Neural cell (in vitro differentiated cells): ENCODE data around the gene IL10RA. TPM values are rescaled to one million over a fixed set of nuclear protein-coding genes. Genes with fewer than 3 reads are reported as not detected.

Experiments
- H2AFZ ChIP-seq: fragments of 200-600, 300-800 bp; sonication (generic), shearing (Covaris generic); 2 replicates; pipeline ENCODE4 v1.6.0; 2014; ENCODE audit warnings: low read depth, mild to moderate bottlenecking, antibody characterized with exemption, low read length, moderate library complexity
- H3F3A ChIP-seq: fragments of 200-600 bp; shearing (Covaris generic); 2 replicates; pipeline ENCODE4 v1.6.1; 2016; ENCODE audit warnings: mild to moderate bottlenecking, moderate library complexity, mixed read lengths, antibody characterized with exemption, low read length; ENCODE audit not compliant: insufficient read depth, poor library complexity, severe bottlenecking
- H3K27ac ChIP-seq: fragments of 200-600, 300-800 bp; sonication (generic), shearing (Covaris generic); 2 replicates; pipeline ENCODE4 v1.5.1; 2014; ENCODE audit warnings: mild to moderate bottlenecking, low read length, moderate library complexity
- H3K27me3 ChIP-seq: fragments of 300-800, 200-600 bp; sonication (generic), shearing (Covaris generic); 2 replicates; pipeline ENCODE4 v1.6.0; 2014; ENCODE audit warnings: mild to moderate bottlenecking, low read depth, low read length, moderate library complexity; ENCODE audit not compliant: insufficient read depth
- H3K36me3 ChIP-seq: fragments of 300-800, 200-600 bp; sonication (generic), shearing (Covaris generic); 2 replicates; pipeline ENCODE4 v1.5.1; 2014; ENCODE audit warnings: mild to moderate bottlenecking, antibody characterized with exemption, low read length, moderate library complexity; ENCODE audit not compliant: insufficient read depth
- H3K4me2 ChIP-seq: fragments of 300-800, 200-600 bp; sonication (generic), shearing (Covaris generic); 2 replicates; pipeline ENCODE4 v1.6.0; 2014; ENCODE audit warnings: mild to moderate bottlenecking, low read length
- H3K4me3 ChIP-seq: fragments of 300-800, 200-600 bp; sonication (generic), shearing (Covaris generic); 2 replicates; pipeline ENCODE4 v1.5.1; 2014; ENCODE audit warnings: mild to moderate bottlenecking, low read length, moderate library complexity
- H3K79me2 ChIP-seq: fragments of 200-600 bp; shearing (Covaris generic); replicated peaks from 2 replicates; pipeline ENCODE4 v1.6.0; 2014; ENCODE audit warnings: mild to moderate bottlenecking, low read length, moderate library complexity; ENCODE audit not compliant: insufficient read depth
- H3K9ac ChIP-seq: fragments of 300-800, 200-600 bp; sonication (generic), shearing (Covaris generic); 2 replicates; pipeline ENCODE4 v1.6.1; 2016; ENCODE audit warnings: mild to moderate bottlenecking, low read length, mixed read lengths
- H3K9me2 ChIP-seq: fragments of 200-600 bp; shearing (Covaris generic); 2 replicates; pipeline ENCODE4 v1.6.1; 2016; ENCODE audit warnings: mild to moderate bottlenecking, low read length, mixed read lengths; ENCODE audit not compliant: insufficient read depth
- H3K9me3 ChIP-seq: fragments of 200-600, 300-800 bp; sonication (generic), shearing (Covaris generic); 2 replicates; pipeline ENCODE4 v1.6.1; 2016; ENCODE audit warnings: mild to moderate bottlenecking, mixed run types, low read length, moderate library complexity, mixed read lengths
- H4K20me1 ChIP-seq: fragments of 200-600 bp; shearing (Covaris generic); 2 replicates; pipeline ENCODE4 v1.6.1; 2016; ENCODE audit warnings: mild to moderate bottlenecking, mixed run types; ENCODE audit not compliant: insufficient read depth
- EP300 ChIP-seq: fragments of 450-650 bp; conservative IDR thresholded peaks from 2 replicates; pipeline ENCODE4 v1.6.1; 2014; ENCODE audit warnings: antibody characterized with exemption, mild to moderate bottlenecking, moderate library complexity; ENCODE audit not compliant: poor library complexity, severe bottlenecking
- EZH2 ChIP-seq: fragments of 200-600, 300-800 bp; shearing (Covaris generic), sonication (generic); IDR thresholded peaks from 2 replicates; pipeline ENCODE4 v1.6.1; 2014; ENCODE audit warnings: antibody characterized with exemption, low read length, borderline replicate concordance, mild to moderate bottlenecking; ENCODE audit not compliant: insufficient read depth, poor library complexity, severe bottlenecking
- MXI1 ChIP-seq: fragments of 450-650 bp; conservative IDR thresholded peaks from 2 replicates; pipeline ENCODE4 v1.6.1; 2014; ENCODE audit warnings: antibody characterized with exemption, mild to moderate bottlenecking; ENCODE audit not compliant: poor library complexity, severe bottlenecking
- POLR2AphosphoS5 ChIP-seq: IDR thresholded peaks from 2 replicates; pipeline ENCODE4 v1.6.1; 2012
- RAD21 ChIP-seq: fragments of 450-650 bp; conservative IDR thresholded peaks from 2 replicates; pipeline ENCODE4 v1.6.1; 2014; ENCODE audit warnings: antibody characterized with exemption, mild to moderate bottlenecking, moderate library complexity
- SMC3 ChIP-seq: fragments of 450-650 bp; conservative IDR thresholded peaks from 2 replicates; pipeline ENCODE4 v1.6.1; 2014; ENCODE audit warnings: antibody characterized with exemption, mild to moderate bottlenecking, moderate library complexity; ENCODE audit not compliant: poor library complexity
- TAF1 ChIP-seq: IDR thresholded peaks from 2 replicates; pipeline ENCODE4 v1.6.1; 2012; ENCODE audit warnings: low read depth
- polyA plus RNA-seq: library from polyadenylated mRNA; depleted of rRNA; stranded (reverse); fragments of >200 nt; gene quantifications from 2 replicates; pipeline ENCODE4 v1.2.3, GENCODE V29; 2014
- TF ChIP-seq, protein P1 (sequence below): fragments of 450-650 bp; IDR thresholded peaks from 2 replicates; pipeline ENCODE4 v1.5.1; 2014; ENCODE audit warnings: antibody characterized with exemption, mild to moderate bottlenecking, moderate library complexity; ENCODE audit not compliant: poor library complexity, severe bottlenecking
- TF ChIP-seq, protein P2 (sequence below): IDR thresholded peaks from 2 replicates; pipeline ENCODE4 v1.6.1; 2012; ENCODE audit warnings: borderline replicate concordance

IL10RA gene
- polyA plus RNA-seq, 1 donor from 2014 or later = 1.1 TPM

GRCh38 chr11:117996058-117996457, 9.9 kb downstream of the IL10RA start:
- Histone ChIP-seq H3K36me3 (no peaks in the 10 kb centered on the region), H3K4me3 (no peak overlapping the region), H3K27ac (no peak overlapping the region), H4K20me1 (no peaks in the 10 kb centered on the region), H3F3A (no peaks in the 10 kb centered on the region), H3K27me3 (no peaks in the 10 kb centered on the region), H3K9me2 (no peaks in the 10 kb centered on the region), H2AFZ (no peak overlapping the region), H3K4me2 (no peak overlapping the region), H3K9ac (no peak overlapping the region), H3K79me2 (no peaks in the 10 kb centered on the region), H3K9me3 (no peaks in the 10 kb centered on the region)
- TF ChIP-seq, protein P1, sequence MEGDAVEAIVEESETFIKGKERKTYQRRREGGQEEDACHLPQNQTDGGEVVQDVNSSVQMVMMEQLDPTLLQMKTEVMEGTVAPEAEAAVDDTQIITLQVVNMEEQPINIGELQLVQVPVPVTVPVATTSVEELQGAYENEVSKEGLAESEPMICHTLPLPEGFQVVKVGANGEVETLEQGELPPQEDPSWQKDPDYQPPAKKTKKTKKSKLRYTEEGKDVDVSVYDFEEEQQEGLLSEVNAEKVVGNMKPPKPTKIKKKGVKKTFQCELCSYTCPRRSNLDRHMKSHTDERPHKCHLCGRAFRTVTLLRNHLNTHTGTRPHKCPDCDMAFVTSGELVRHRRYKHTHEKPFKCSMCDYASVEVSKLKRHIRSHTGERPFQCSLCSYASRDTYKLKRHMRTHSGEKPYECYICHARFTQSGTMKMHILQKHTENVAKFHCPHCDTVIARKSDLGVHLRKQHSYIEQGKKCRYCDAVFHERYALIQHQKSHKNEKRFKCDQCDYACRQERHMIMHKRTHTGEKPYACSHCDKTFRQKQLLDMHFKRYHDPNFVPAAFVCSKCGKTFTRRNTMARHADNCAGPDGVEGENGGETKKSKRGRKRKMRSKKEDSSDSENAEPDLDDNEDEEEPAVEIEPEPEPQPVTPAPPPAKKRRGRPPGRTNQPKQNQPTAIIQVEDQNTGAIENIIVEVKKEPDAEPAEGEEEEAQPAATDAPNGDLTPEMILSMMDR = no peak
- TF ChIP-seq EP300 (no peak), TAF1 (no peak), EZH2 (no peak), POLR2AphosphoS5 (no peak), SMC3 (no peak), RAD21 (no peak), MXI1 (no peak)
- TF ChIP-seq, protein P2, sequence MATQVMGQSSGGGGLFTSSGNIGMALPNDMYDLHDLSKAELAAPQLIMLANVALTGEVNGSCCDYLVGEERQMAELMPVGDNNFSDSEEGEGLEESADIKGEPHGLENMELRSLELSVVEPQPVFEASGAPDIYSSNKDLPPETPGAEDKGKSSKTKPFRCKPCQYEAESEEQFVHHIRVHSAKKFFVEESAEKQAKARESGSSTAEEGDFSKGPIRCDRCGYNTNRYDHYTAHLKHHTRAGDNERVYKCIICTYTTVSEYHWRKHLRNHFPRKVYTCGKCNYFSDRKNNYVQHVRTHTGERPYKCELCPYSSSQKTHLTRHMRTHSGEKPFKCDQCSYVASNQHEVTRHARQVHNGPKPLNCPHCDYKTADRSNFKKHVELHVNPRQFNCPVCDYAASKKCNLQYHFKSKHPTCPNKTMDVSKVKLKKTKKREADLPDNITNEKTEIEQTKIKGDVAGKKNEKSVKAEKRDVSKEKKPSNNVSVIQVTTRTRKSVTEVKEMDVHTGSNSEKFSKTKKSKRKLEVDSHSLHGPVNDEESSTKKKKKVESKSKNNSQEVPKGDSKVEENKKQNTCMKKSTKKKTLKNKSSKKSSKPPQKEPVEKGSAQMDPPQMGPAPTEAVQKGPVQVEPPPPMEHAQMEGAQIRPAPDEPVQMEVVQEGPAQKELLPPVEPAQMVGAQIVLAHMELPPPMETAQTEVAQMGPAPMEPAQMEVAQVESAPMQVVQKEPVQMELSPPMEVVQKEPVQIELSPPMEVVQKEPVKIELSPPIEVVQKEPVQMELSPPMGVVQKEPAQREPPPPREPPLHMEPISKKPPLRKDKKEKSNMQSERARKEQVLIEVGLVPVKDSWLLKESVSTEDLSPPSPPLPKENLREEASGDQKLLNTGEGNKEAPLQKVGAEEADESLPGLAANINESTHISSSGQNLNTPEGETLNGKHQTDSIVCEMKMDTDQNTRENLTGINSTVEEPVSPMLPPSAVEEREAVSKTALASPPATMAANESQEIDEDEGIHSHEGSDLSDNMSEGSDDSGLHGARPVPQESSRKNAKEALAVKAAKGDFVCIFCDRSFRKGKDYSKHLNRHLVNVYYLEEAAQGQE = no peak

DNA sequence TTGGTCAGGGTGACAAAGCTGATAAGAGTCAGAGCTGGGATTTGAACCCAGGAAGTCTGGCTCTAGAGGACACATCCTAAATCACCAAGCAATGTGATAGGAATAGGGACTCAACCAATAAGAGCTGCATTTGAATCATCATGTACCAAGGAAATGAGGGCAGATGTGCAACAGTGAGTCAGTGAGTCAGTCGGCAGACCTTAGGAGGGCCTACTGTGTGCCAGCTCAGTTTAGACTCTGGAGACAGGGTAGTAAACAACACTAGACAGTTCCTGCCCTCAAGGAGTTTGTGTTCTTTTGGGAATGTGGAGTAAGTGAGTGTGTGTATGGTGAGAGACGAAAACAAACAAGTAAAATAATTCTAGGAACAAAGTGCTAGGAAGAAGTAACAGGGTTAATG, 11.2 kb downstream of the IL10RA start:
- Histone ChIP-seq H3K27ac (no peak overlapping the region), H3K36me3 (no peaks in the 10 kb centered on the region), H3K9me2 (no peaks in the 10 kb centered on the region), H4K20me1 (no peaks in the 10 kb centered on the region), H3K4me2 (no peak overlapping the region), H3K9me3 (no peaks in the 10 kb centered on the region), H3F3A (no peaks in the 10 kb centered on the region), H2AFZ (no peak overlapping the region), H3K9ac (no peak overlapping the region), H3K27me3 (no peaks in the 10 kb centered on the region), H3K4me3 (no peak overlapping the region), H3K79me2 (no peaks in the 10 kb centered on the region)
- TF ChIP-seq, protein P2 = no peak
